H1 (cell line): Measurements from ENCODE around the gene GRAP. TPM values are rescaled to one million over a fixed set of nuclear protein-coding genes. Genes with fewer than 3 reads are reported as not detected.

Source experiments
- CBX8 ChIP-seq: fragments of 300-800, 300-1000 bp; sonication (generic); IDR thresholded peaks from 2 replicates; pipeline ENCODE4 v1.7.1; 2016; ENCODE audit warnings: low read depth, low read length, borderline replicate concordance
- CREB1 ChIP-seq: IDR thresholded peaks from 2 replicates; pipeline ENCODE4 v1.6.1; 2012; ENCODE audit warnings: inconsistent platforms
- MAFK ChIP-seq: IDR thresholded peaks from 2 replicates; pipeline ENCODE4 v1.6.1; 2012; ENCODE audit warnings: low read depth, mild to moderate bottlenecking, improper control_type of control experiment, low read length
- POU5F1 ChIP-seq: IDR thresholded peaks from 2 replicates; pipeline ENCODE4 v1.6.1; 2011; ENCODE audit warnings: low read depth, mild to moderate bottlenecking, low read length, moderate library complexity
- RAD21 ChIP-seq, 2 experiments: IDR thresholded peaks in 1 of 2; conservative IDR thresholded peaks in 1 of 2; 2 replicates each; pipeline ENCODE4 v1.6.1; 2011; ENCODE audit warnings: low read depth in 2 of 2, low read length in 2 of 2, improper control_type of control experiment in 1 of 2, inconsistent platforms in 1 of 2, mild to moderate bottlenecking in 1 of 2, moderate library complexity in 1 of 2
- RBBP5 ChIP-seq: IDR thresholded peaks from 2 replicates; pipeline ENCODE4 v1.7.1; 2012; ENCODE audit warnings: low read depth, mild to moderate bottlenecking, inconsistent platforms, low read length, moderate library complexity, borderline replicate concordance
- SP2 ChIP-seq: IDR thresholded peaks from 2 replicates; pipeline ENCODE4 v1.6.1; 2012; ENCODE audit warnings: mild to moderate bottlenecking, low read length, inconsistent platforms
- polyA plus RNA-seq, 7 experiments: library from polyadenylated mRNA; depleted of rRNA in 3 of 7; stranded (reverse) in 5 of 7; unstranded in 2 of 7; fragments of >200 nt in 5 of 7; fragments of 200-250 nt in 2 of 7; gene quantifications; 1 replicate in 5 of 7; 2 replicates in 1 of 7; 4 replicates in 1 of 7; pipeline versions ENCODE4 v1.2.1 to v1.2.3, GENCODE V29; 2011 to 2013; ENCODE audit warnings: missing spikeins in 2 of 7, mixed read lengths in 2 of 7
- total RNA-seq: library from RNA; stranded (reverse); fragmentation: NEBNext Ultra II Directional; extraction: Animal tissue kit (Norgen Biotek cat#: 25700); gene quantifications from 2 replicates; pipeline ENCODE4 v1.2.1, GENCODE V29; 2021
- TF ChIP-seq, protein P1 (sequence below): fragments of 300-600 bp; sonication (generic); IDR thresholded peaks from 2 replicates; pipeline ENCODE4 v1.7.1; 2012; ENCODE audit warnings: low read length, moderate library complexity, mild to moderate bottlenecking, inconsistent platforms; ENCODE audit not compliant: insufficient replicate concordance
- TF ChIP-seq, protein P2 (sequence below): IDR thresholded peaks from 2 replicates; pipeline ENCODE4 v1.6.1; 2012; ENCODE audit warnings: inconsistent platforms

Gene GRAP
- total and polyA plus RNA-seq, 2 of the 8 experiments (the other 6 are each of a cell fraction or from before 2014, with no cell fraction given) = 0.18 to 0.24 TPM

DNA sequence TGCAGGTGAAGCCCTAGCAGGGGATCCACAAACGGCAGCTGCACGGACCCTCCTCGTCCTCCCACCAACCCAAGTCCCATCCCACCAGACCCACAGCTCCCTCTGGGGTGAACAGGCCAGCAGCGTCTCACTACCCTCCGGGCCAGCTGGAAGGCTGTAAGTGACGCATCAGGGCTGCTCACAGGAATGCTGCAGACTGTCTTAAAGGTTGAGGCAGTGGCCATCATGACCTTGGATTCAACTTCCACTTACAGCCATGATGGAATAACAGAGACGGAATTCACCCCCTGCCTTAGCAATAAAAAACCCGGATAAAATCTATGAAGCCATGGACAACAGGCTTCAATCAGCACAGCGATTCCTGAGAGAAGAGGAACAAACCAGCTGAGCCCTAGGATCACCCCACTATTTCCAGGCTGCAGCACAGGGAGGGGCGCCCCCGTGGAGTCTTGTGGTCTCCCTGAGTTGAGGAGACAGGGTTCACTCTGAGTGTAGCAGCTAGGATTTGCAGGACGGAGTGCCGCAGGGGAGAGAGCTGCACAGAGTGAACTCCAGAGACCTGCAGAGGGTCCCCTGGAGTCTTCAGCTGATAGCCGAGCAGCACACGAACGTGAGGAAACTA lies 52.7 kb downstream of the GRAP start (continued):
- TF ChIP-seq, protein P1, sequence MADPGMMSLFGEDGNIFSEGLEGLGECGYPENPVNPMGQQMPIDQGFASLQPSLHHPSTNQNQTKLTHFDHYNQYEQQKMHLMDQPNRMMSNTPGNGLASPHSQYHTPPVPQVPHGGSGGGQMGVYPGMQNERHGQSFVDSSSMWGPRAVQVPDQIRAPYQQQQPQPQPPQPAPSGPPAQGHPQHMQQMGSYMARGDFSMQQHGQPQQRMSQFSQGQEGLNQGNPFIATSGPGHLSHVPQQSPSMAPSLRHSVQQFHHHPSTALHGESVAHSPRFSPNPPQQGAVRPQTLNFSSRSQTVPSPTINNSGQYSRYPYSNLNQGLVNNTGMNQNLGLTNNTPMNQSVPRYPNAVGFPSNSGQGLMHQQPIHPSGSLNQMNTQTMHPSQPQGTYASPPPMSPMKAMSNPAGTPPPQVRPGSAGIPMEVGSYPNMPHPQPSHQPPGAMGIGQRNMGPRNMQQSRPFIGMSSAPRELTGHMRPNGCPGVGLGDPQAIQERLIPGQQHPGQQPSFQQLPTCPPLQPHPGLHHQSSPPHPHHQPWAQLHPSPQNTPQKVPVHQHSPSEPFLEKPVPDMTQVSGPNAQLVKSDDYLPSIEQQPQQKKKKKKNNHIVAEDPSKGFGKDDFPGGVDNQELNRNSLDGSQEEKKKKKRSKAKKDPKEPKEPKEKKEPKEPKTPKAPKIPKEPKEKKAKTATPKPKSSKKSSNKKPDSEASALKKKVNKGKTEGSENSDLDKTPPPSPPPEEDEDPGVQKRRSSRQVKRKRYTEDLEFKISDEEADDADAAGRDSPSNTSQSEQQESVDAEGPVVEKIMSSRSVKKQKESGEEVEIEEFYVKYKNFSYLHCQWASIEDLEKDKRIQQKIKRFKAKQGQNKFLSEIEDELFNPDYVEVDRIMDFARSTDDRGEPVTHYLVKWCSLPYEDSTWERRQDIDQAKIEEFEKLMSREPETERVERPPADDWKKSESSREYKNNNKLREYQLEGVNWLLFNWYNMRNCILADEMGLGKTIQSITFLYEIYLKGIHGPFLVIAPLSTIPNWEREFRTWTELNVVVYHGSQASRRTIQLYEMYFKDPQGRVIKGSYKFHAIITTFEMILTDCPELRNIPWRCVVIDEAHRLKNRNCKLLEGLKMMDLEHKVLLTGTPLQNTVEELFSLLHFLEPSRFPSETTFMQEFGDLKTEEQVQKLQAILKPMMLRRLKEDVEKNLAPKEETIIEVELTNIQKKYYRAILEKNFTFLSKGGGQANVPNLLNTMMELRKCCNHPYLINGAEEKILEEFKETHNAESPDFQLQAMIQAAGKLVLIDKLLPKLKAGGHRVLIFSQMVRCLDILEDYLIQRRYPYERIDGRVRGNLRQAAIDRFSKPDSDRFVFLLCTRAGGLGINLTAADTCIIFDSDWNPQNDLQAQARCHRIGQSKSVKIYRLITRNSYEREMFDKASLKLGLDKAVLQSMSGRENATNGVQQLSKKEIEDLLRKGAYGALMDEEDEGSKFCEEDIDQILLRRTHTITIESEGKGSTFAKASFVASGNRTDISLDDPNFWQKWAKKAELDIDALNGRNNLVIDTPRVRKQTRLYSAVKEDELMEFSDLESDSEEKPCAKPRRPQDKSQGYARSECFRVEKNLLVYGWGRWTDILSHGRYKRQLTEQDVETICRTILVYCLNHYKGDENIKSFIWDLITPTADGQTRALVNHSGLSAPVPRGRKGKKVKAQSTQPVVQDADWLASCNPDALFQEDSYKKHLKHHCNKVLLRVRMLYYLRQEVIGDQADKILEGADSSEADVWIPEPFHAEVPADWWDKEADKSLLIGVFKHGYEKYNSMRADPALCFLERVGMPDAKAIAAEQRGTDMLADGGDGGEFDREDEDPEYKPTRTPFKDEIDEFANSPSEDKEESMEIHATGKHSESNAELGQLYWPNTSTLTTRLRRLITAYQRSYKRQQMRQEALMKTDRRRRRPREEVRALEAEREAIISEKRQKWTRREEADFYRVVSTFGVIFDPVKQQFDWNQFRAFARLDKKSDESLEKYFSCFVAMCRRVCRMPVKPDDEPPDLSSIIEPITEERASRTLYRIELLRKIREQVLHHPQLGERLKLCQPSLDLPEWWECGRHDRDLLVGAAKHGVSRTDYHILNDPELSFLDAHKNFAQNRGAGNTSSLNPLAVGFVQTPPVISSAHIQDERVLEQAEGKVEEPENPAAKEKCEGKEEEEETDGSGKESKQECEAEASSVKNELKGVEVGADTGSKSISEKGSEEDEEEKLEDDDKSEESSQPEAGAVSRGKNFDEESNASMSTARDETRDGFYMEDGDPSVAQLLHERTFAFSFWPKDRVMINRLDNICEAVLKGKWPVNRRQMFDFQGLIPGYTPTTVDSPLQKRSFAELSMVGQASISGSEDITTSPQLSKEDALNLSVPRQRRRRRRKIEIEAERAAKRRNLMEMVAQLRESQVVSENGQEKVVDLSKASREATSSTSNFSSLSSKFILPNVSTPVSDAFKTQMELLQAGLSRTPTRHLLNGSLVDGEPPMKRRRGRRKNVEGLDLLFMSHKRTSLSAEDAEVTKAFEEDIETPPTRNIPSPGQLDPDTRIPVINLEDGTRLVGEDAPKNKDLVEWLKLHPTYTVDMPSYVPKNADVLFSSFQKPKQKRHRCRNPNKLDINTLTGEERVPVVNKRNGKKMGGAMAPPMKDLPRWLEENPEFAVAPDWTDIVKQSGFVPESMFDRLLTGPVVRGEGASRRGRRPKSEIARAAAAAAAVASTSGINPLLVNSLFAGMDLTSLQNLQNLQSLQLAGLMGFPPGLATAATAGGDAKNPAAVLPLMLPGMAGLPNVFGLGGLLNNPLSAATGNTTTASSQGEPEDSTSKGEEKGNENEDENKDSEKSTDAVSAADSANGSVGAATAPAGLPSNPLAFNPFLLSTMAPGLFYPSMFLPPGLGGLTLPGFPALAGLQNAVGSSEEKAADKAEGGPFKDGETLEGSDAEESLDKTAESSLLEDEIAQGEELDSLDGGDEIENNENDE = no peak
- TF ChIP-seq SP2 (no peak), MAFK (no peak), RBBP5 (no peak), RAD21 (IDR thresholded peaks at IDR 0.05 in 1 of 2, conservative IDR thresholded peaks at IDR 0.05 in 1 of 2; ENCODE audit: low read depth in 2 of 2, low read length in 2 of 2) (no peak), CBX8 (no peak), CREB1 (no peak), POU5F1 (no peak)
- TF ChIP-seq, protein P2, sequence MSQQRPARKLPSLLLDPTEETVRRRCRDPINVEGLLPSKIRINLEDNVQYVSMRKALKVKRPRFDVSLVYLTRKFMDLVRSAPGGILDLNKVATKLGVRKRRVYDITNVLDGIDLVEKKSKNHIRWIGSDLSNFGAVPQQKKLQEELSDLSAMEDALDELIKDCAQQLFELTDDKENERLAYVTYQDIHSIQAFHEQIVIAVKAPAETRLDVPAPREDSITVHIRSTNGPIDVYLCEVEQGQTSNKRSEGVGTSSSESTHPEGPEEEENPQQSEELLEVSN = no peak
